Measurements from ENCODE around the gene NECAP2. TPM values are rescaled to one million over a fixed set of nuclear protein-coding genes. Genes with fewer than 3 reads are reported as not detected.

NECAP2 gene
- total and polyA plus RNA-seq, 5 donors from 2014 or later = 147 to 323 (median 300) TPM

DNA sequence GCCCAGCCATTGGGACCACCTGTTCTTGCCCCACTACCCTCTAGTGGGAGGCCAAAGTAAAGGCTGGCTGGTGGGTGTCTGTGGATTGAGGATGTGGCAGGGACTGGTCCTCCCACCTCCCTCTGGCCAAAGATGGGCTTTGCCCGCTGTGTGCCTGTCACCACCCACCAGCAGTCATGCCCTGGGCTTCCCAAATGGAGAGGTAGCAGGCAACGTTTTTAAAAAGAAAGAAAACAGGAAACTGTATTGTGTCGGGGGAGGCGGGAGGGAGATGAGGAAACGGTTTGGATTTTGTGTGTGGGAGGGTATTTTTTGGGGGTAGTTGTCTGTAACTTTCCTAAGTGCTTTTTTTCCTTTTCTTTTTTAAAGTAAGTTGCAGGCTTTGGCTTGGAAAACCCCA, 43.4 kb upstream of the NECAP2 start:
- peak overlapping the region; percentile 1 for H3K27ac ChIP-seq (ENCODE audit: insufficient read depth, low read length, poor library complexity, severe bottlenecking)

DNA sequence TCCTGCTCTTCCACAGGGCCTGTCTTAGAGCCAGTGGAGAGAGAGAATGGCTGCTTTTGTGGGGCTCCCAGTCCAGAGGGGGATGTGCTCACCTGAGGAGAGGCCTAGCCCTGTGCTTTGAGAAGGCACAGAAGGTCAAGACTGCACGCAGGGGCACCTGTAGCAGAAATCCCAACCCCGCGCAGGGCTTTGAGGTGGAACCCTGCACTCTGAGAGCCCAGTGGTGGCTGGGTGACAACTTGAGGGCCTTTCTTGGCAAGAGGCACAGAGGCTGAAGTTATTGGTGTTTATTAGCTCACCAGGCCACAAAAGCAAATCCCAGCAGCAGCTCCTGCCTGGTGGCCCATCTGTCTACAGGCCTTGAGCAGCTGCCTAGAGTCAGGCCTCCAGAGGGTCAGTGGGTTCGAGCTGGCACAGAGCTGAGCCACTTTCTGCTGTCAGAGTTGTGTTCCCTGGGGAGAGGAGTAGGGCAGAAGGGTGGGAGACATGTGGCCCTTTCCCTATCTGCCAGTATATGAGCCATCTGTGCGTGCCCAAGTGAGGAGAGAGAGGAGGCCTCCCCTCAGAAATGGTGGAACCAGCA, 42.1 kb upstream of the NECAP2 start:
- peaks cover 0 to 15% (median 4%) of the 10 kb centered on the region in 4 donors for H3K4me1 Mint-ChIP-seq
- Histone ChIP-seq H3K4me3 (ENCODE audit: low read depth, low read length) (no peak overlapping the region), H3K27me3 (ENCODE audit: control insufficient read depth, insufficient read depth, low read length) (no peaks in the 10 kb centered on the region), H3K27ac (ENCODE audit: insufficient read depth, low read length, poor library complexity, severe bottlenecking) (no peak overlapping the region), H3K4me1 (ENCODE audit: control insufficient read depth, insufficient read depth, low read length, poor library complexity, severe bottlenecking) (no peaks in the 10 kb centered on the region), H3K9me3 (ENCODE audit: control insufficient read depth in 2 of 2, low read length in 2 of 2) (no peaks in the 10 kb centered on the region), H3K36me3 (ENCODE audit: control insufficient read depth, insufficient read depth, low read length) (peaks cover 39% of the 10 kb centered on the region)
- H3K9me3 Mint-ChIP-seq = no peaks in the 10 kb centered on the region
- H3K4me3 Mint-ChIP-seq = no peak overlapping the region
- peak overlapping the region in 2 of 3 donors; percentile 62 to 96 for H3K27ac Mint-ChIP-seq
- H3K27me3 Mint-ChIP-seq = no peaks in the 10 kb centered on the region
- H3K36me3 Mint-ChIP-seq = peaks cover 10% of the 10 kb centered on the region
- ATAC-seq (ENCODE audit: low read depth in 2 of 2) = no peak
- DNase-seq = no peak

More for the DNA sequence above, 43.4 kb upstream of the NECAP2 start:
- Histone ChIP-seq H3K27me3 (ENCODE audit: control insufficient read depth, insufficient read depth, low read length) (no peaks in the 10 kb centered on the region), H3K36me3 (ENCODE audit: control insufficient read depth, insufficient read depth, low read length) (peaks cover 48% of the 10 kb centered on the region), H3K4me3 (ENCODE audit: low read depth, low read length) (no peak overlapping the region), H3K9me3 (ENCODE audit: control insufficient read depth in 2 of 2, low read length in 2 of 2) (no peaks in the 10 kb centered on the region), H3K4me1 (ENCODE audit: control insufficient read depth, insufficient read depth, low read length, poor library complexity, severe bottlenecking) (no peaks in the 10 kb centered on the region)
- peak overlapping the region in 2 of 3 donors; percentile 44 to 65 for H3K27ac Mint-ChIP-seq
- no peaks in the 10 kb centered on the region for H3K9me3 Mint-ChIP-seq
- H3K36me3 Mint-ChIP-seq = peaks cover 18% of the 10 kb centered on the region
- DNase-seq = no peak
- no peaks in the 10 kb centered on the region for H3K27me3 Mint-ChIP-seq
- no peak overlapping the region for H3K4me3 Mint-ChIP-seq
- no peak for ATAC-seq (ENCODE audit: low read depth in 2 of 2)
- peaks cover 0 to 23% (median 13%) of the 10 kb centered on the region in 4 donors for H3K4me1 Mint-ChIP-seq

DNA sequence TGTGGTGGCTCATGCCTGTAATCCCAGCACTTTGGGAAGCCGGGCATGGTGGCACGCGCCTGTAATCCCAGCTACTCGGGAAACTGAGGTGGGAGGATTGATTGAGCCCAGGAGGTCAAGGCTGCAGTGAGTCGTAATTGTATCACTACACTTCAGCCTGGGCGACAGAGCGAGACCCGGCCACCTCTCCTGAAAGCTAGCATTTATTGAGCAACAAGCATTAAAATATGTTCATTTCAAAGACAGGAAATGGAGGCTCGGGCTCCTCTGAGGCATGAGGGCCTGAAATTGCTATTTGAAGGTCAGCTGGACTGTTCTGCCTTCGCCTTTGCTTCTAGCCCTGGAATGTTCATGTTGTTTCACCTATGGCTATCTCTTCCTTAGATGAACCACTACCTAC, 37.8 kb upstream of the NECAP2 start:
- Histone ChIP-seq H3K9me3 (ENCODE audit: control insufficient read depth in 2 of 2, low read length in 2 of 2) (no peaks in the 10 kb centered on the region), H3K4me1 (ENCODE audit: control insufficient read depth, insufficient read depth, low read length, poor library complexity, severe bottlenecking) (no peaks in the 10 kb centered on the region), H3K36me3 (ENCODE audit: control insufficient read depth, insufficient read depth, low read length) (peaks cover 3% of the 10 kb centered on the region), H3K4me3 (ENCODE audit: low read depth, low read length) (no peak overlapping the region), H3K27ac (ENCODE audit: insufficient read depth, low read length, poor library complexity, severe bottlenecking) (no peak overlapping the region), H3K27me3 (ENCODE audit: control insufficient read depth, insufficient read depth, low read length) (no peaks in the 10 kb centered on the region)
- Mint-ChIP-seq H3K27me3 (no peaks in the 10 kb centered on the region), H3K4me1 (peaks cover 0 to 10% (median 5%) of the 10 kb centered on the region in 4 donors), H3K9me3 (no peaks in the 10 kb centered on the region), H3K4me3 (no peak overlapping the region), H3K36me3 (no peaks in the 10 kb centered on the region), H3K27ac (peak overlapping the region in 1 of 3 donors; percentile 82)
- DNase-seq (no peak), ATAC-seq (ENCODE audit: low read depth in 2 of 2) (no peak)

DNA sequence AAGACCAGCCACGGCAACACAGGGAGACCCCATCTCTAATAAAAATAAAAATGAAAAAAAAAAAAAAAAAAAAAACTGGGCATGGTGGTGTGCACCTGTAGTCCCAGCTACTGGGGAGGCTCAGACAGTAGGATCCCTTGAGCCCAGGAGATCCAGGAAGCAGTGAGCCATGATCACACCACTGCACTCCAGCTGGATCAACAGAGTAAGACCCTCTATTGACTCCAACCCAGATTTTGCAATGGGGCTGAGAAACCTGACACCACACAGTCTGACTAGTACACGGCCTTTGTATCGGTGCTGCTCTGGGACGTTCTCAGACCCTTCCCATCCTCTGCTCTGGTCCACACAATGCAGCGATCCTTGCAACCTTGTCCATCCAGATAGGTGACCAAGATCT, 35.1 kb upstream of the NECAP2 start:
- Mint-ChIP-seq H3K36me3 (no peaks in the 10 kb centered on the region), H3K4me1 (peaks cover 0 to 3% (median 1%) of the 10 kb centered on the region in 4 donors), H3K9me3 (no peaks in the 10 kb centered on the region), H3K4me3 (no peak overlapping the region), H3K27ac (no peak overlapping the region), H3K27me3 (no peaks in the 10 kb centered on the region)
- Histone ChIP-seq H3K4me1 (ENCODE audit: control insufficient read depth, insufficient read depth, low read length, poor library complexity, severe bottlenecking) (no peaks in the 10 kb centered on the region), H3K9me3 (ENCODE audit: control insufficient read depth in 2 of 2, low read length in 2 of 2) (no peaks in the 10 kb centered on the region), H3K27me3 (ENCODE audit: control insufficient read depth, insufficient read depth, low read length) (no peaks in the 10 kb centered on the region), H3K36me3 (ENCODE audit: control insufficient read depth, insufficient read depth, low read length) (no peaks in the 10 kb centered on the region), H3K27ac (ENCODE audit: insufficient read depth, low read length, poor library complexity, severe bottlenecking) (no peak overlapping the region), H3K4me3 (ENCODE audit: low read depth, low read length) (no peak overlapping the region)
- DNase-seq = no peak
- ATAC-seq (ENCODE audit: low read depth in 2 of 2) = no peak

DNA sequence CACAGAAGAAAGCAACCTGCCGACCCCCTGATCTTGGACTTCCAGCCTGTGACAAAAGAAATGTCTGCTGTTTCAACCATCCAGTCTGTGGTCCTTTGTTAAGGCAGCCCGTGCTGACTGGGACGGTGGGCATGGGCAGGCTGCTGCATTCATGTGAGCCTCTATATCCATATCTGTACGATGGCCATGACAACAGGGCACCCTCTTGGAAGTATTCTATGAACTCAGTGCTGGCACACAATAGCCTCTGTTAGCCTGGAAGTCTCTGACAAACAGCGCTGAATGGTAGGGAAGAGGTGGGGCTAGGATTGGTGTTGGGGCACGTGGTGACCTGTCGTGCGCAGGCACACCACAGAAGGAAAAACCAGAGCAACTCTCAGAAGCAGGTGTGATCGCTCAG, 33.7 kb upstream of the NECAP2 start:
- Mint-ChIP-seq H3K4me1 (peaks cover 0 to 3% (median 0%) of the 10 kb centered on the region in 4 donors), H3K27ac (no peak overlapping the region), H3K4me3 (no peak overlapping the region)

DNA sequence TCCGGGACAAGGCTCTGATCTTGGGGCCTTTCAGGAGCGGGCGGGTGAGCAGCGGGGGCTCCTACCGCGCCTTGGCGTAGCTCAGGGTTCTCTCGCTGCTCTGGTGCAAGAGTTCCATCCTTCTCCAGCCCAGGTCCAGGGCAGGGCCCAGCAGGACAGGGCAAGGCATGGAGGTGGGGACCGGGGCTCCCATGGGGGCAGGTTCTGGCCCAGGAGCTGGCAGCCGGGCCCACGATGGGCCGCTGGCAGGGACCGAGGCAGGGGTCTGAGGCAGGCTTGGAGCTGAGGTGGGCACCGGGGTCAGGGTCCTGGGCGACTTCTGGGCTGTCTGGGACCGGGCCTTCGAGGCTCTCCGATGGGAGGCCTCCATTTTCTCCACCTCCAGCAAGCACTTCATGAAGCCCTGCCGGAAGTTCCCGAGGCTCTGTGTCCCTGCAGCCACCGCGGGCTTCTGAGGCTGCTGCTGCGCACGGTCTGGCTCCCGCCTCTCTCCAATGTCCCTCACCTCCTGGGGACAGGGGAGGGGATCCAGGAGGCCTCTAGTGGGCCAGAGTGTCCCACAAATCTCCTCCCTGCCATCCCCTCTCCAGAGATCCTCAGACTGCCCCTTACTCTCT, 30.9 kb upstream of the NECAP2 start:
- no peak for DNase-seq
- Histone ChIP-seq H3K27ac (ENCODE audit: insufficient read depth, low read length, poor library complexity, severe bottlenecking) (no peak overlapping the region), H3K4me3 (ENCODE audit: low read depth, low read length) (no peak overlapping the region), H3K4me1 (ENCODE audit: control insufficient read depth, insufficient read depth, low read length, poor library complexity, severe bottlenecking) (no peaks in the 10 kb centered on the region), H3K9me3 (ENCODE audit: control insufficient read depth in 2 of 2, low read length in 2 of 2) (no peaks in the 10 kb centered on the region), H3K36me3 (ENCODE audit: control insufficient read depth, insufficient read depth, low read length) (no peaks in the 10 kb centered on the region), H3K27me3 (ENCODE audit: control insufficient read depth, insufficient read depth, low read length) (no peaks in the 10 kb centered on the region)
- H3K36me3 Mint-ChIP-seq = no peaks in the 10 kb centered on the region
- peaks cover 21% of the 10 kb centered on the region for H3K27me3 Mint-ChIP-seq
- H3K4me1 Mint-ChIP-seq = peaks cover 0 to 3% (median 0%) of the 10 kb centered on the region in 4 donors
- ATAC-seq (ENCODE audit: low read depth in 2 of 2) = no peak
- peaks cover 0 to 2% (median 0%) of the 10 kb centered on the region in 7 donors for H3K9me3 Mint-ChIP-seq
- peak overlapping the region in 2 of 3 donors; percentile 48 to 54 for H3K27ac Mint-ChIP-seq
- H3K4me3 Mint-ChIP-seq = no peak overlapping the region

More for the DNA sequence above, 33.7 kb upstream of the NECAP2 start:
- no peaks in the 10 kb centered on the region for H3K36me3 ChIP-seq (ENCODE audit: control insufficient read depth, insufficient read depth, low read length)
- no peaks in the 10 kb centered on the region for H3K27me3 ChIP-seq (ENCODE audit: control insufficient read depth, insufficient read depth, low read length)
- DNase-seq = no peak
- H3K9me3 ChIP-seq (ENCODE audit: control insufficient read depth in 2 of 2, low read length in 2 of 2) = no peaks in the 10 kb centered on the region
- no peak for ATAC-seq (ENCODE audit: low read depth in 2 of 2)
- no peaks in the 10 kb centered on the region for H3K4me1 ChIP-seq (ENCODE audit: control insufficient read depth, insufficient read depth, low read length, poor library complexity, severe bottlenecking)
- Mint-ChIP-seq H3K36me3 (no peaks in the 10 kb centered on the region), H3K9me3 (no peaks in the 10 kb centered on the region), H3K27me3 (peaks cover 7% of the 10 kb centered on the region)
- no peak overlapping the region for H3K27ac ChIP-seq (ENCODE audit: insufficient read depth, low read length, poor library complexity, severe bottlenecking)
- H3K4me3 ChIP-seq (ENCODE audit: low read depth, low read length) = no peak overlapping the region

DNA sequence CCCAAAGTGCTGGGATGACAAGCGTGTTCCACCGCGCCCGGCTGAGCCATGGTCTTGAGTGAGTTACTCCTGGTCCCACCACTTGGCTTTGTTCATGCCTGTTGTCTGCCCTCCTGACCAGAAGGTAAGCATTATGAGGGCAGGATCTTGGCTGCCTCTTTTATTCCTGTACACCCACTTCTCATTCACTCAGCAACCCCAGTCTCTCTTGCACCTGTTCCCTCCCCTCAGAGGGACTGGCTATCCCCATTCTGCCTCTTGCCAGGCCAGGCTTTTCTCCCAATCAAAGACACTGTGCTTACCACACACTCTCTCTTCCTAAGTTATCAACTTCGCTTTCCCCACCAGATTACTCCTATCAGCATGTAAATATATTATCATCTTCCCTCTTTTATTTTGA, 29.7 kb upstream of the NECAP2 start:
- Histone ChIP-seq H3K9me3 (ENCODE audit: control insufficient read depth in 2 of 2, low read length in 2 of 2) (no peaks in the 10 kb centered on the region), H3K27me3 (ENCODE audit: control insufficient read depth, insufficient read depth, low read length) (no peaks in the 10 kb centered on the region), H3K27ac (ENCODE audit: insufficient read depth, low read length, poor library complexity, severe bottlenecking) (no peak overlapping the region), H3K4me3 (ENCODE audit: low read depth, low read length) (no peak overlapping the region), H3K4me1 (ENCODE audit: control insufficient read depth, insufficient read depth, low read length, poor library complexity, severe bottlenecking) (no peaks in the 10 kb centered on the region), H3K36me3 (ENCODE audit: control insufficient read depth, insufficient read depth, low read length) (no peaks in the 10 kb centered on the region)
- H3K4me1 Mint-ChIP-seq = peaks cover 0 to 3% (median 0%) of the 10 kb centered on the region in 4 donors
- DNase-seq = no peak
- peaks cover 0 to 2% (median 0%) of the 10 kb centered on the region in 7 donors for H3K9me3 Mint-ChIP-seq
- ATAC-seq (ENCODE audit: low read depth in 2 of 2) = no peak
- no peak overlapping the region for H3K4me3 Mint-ChIP-seq
- H3K27ac Mint-ChIP-seq = peak overlapping the region in 1 of 3 donors; percentile 84
- H3K27me3 Mint-ChIP-seq = peaks cover 21% of the 10 kb centered on the region
- no peaks in the 10 kb centered on the region for H3K36me3 Mint-ChIP-seq

DNA sequence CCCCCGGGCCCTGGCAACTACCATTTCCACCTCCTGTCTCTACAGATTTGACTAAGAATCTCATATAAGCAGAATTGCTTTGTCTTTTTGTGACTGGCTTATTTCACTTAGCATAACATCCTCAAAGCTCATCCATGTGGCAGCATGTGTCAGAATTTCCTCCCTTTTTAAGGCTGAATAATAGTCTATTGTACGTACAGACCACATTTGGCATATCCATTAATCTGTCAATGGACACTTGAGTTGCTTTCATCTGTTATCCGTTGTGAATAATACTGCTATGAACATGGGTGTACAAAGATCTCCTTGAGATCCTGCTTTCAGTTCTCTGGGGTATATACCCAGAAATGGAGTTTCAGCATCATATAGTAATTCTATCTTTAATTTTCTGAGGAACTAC, 27.3 kb upstream of the NECAP2 start:
- ATAC-seq (ENCODE audit: low read depth in 2 of 2) (no peak), DNase-seq (no peak)
- H3K36me3 Mint-ChIP-seq = no peaks in the 10 kb centered on the region

More for the DNA sequence above, 27.3 kb upstream of the NECAP2 start:
- Histone ChIP-seq H3K27me3 (ENCODE audit: control insufficient read depth, insufficient read depth, low read length) (no peaks in the 10 kb centered on the region), H3K4me3 (ENCODE audit: low read depth, low read length) (no peak overlapping the region), H3K4me1 (ENCODE audit: control insufficient read depth, insufficient read depth, low read length, poor library complexity, severe bottlenecking) (no peaks in the 10 kb centered on the region), H3K9me3 (ENCODE audit: control insufficient read depth in 2 of 2, low read length in 2 of 2) (no peaks in the 10 kb centered on the region), H3K27ac (ENCODE audit: insufficient read depth, low read length, poor library complexity, severe bottlenecking) (no peak overlapping the region), H3K36me3 (ENCODE audit: control insufficient read depth, insufficient read depth, low read length) (no peaks in the 10 kb centered on the region)
- H3K9me3 Mint-ChIP-seq = peaks cover 0 to 2% (median 0%) of the 10 kb centered on the region in 7 donors
- H3K27me3 Mint-ChIP-seq = peaks cover 21% of the 10 kb centered on the region
- H3K4me1 Mint-ChIP-seq = peaks cover 0 to 3% (median 0%) of the 10 kb centered on the region in 4 donors
- H3K4me3 Mint-ChIP-seq = no peak overlapping the region
- H3K27ac Mint-ChIP-seq = no peak overlapping the region
